MM.1S (cell line): Measurements from ENCODE around the gene PAOX.

ENCODE experiments used
- CTCF ChIP-seq: fragments of 300-600 bp; sonication (generic); IDR thresholded peaks from 2 replicates; pipeline ENCODE4 v1.5.1; 2016; ENCODE audit warnings: antibody characterized with exemption, low read length, mixed read lengths
- EZH2phosphoT487 ChIP-seq: fragments of 300-600 bp; sonication (generic); IDR thresholded peaks from 2 replicates; pipeline ENCODE4 v1.6.1; 2018; ENCODE audit warnings: antibody characterized with exemption, low read length

GRCh38 chr10:133393401-133394063, 14.5 kb downstream of the PAOX start:
- TF ChIP-seq CTCF (no peak), EZH2phosphoT487 (no peak)
